Mucosa of descending colon (tissue), 3 donors: ENCODE data around the gene DBP. TPM values are rescaled to one million over a fixed set of nuclear protein-coding genes. Genes with fewer than 3 reads are reported as not detected.
"Not testable (repeated sequence)": the region's sequence is repeated elsewhere in the genome, so short reads cannot be mapped to it uniquely, and the experiment has no call there.

Experiments used
- ATAC-seq: fragments of 200-7000 bp; cut with Tn5 transposase; one replicate; pipeline ENCODE4 v1.9.1; 2020; ENCODE audit warnings: mild to moderate bottlenecking, moderate library complexity
- DNase-seq, 3 donors: peaks; one replicate each; pipeline ENCODE4 v3.0.0-alpha.2; 2020
- H3K36me3 ChIP-seq: fragments of 200-600 bp; one replicate; pipeline ENCODE4 v1.8.0; 2021; ENCODE audit warnings: low read depth, mild to moderate bottlenecking
- H3K4me1 ChIP-seq: fragments of 200-600 bp; one replicate; pipeline ENCODE4 v1.8.0; 2021; ENCODE audit warnings: low read depth, mild to moderate bottlenecking
- H3K4me3 ChIP-seq: fragments of 200-600 bp; one replicate; pipeline ENCODE4 v1.8.0; 2021; ENCODE audit warnings: mild to moderate bottlenecking
- H3K9me3 ChIP-seq: fragments of 200-600 bp; one replicate; pipeline ENCODE4 v1.8.0; 2021; ENCODE audit warnings: mild to moderate bottlenecking
- intact Hi-C, 2 donors: fragments of 100-400 bp; cut with DNase I in 1 of 2; cut with micrococcal nuclease in 1 of 2; formaldehyde crosslinking; loops; one replicate each; pipeline versions ENCODE4 v1.11.0 to v1.11.1; 2022; cut with DNase I, micrococcal nuclease
- total RNA-seq, 3 donors: library from RNA; stranded (reverse); fragmentation: NEBNext Ultra II Directional in 2 of 3; extraction: Animal tissue kit (Norgen Biotek cat#: 25700) in 2 of 3; gene quantifications; one replicate each; pipeline versions ENCODE4 v1.2.1 to v1.2.4, GENCODE V29; 2021 to 2023
- TF ChIP-seq, protein P1 (sequence below): fragments of 200-600 bp; IDR thresholded peaks from one replicate; pipeline ENCODE4 v1.8.0; 2022; ENCODE audit warnings: antibody characterized with exemption, mild to moderate bottlenecking
- donor health status: DM: no; HTN: no; CAD: no; lungs with moderate emphysema.
- donor health status: DM: no; HTN: no; CAD: no.
- donor health status: DM: no; HTN: yes; CAD: no.

DBP gene
- total RNA-seq, 3 donors from 2014 or later: 8.2 to 18.4 (median 11.1) TPM

DNA sequence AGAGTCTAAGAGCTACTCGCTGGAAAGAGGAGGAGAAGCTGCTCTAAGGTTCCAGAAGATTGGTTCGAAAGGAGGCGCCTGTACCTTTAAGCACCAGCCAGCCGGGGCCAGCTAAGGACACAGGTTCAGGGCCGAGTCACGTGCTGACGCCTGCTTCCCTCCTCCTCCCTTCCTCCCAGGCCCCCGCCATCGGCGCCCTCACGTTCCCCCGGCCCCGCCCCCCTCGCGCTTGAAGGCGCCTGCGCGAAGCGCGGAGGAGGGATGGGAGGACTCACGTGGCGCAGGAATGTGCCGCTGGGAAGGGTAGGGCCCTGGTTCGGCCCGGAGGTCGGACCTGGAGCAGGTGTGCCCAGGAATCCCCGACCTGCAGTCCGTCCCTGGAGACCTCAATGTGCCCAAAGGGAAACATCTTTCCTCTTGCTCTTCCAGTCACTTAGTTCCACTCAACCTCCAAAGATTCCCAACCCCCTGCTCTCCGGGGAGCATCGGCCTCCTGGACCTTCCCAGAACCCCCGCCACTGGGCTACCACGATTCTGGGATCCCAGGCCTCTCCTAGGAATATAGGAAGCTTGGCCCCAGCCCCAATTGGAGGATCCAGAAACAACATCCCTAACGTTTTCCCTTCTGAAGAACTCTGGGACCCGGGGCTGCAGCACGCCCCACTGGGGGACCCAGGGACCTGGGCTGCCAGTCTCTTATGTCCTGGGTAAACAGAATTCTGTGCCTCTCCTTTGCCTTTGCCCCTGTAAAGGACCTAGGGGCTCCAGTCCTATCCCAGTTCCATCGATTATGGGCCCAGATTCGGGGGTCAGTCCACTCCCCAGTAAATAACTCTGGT lies 2.5 kb downstream of the DBP start:
- TF ChIP-seq, protein P1, sequence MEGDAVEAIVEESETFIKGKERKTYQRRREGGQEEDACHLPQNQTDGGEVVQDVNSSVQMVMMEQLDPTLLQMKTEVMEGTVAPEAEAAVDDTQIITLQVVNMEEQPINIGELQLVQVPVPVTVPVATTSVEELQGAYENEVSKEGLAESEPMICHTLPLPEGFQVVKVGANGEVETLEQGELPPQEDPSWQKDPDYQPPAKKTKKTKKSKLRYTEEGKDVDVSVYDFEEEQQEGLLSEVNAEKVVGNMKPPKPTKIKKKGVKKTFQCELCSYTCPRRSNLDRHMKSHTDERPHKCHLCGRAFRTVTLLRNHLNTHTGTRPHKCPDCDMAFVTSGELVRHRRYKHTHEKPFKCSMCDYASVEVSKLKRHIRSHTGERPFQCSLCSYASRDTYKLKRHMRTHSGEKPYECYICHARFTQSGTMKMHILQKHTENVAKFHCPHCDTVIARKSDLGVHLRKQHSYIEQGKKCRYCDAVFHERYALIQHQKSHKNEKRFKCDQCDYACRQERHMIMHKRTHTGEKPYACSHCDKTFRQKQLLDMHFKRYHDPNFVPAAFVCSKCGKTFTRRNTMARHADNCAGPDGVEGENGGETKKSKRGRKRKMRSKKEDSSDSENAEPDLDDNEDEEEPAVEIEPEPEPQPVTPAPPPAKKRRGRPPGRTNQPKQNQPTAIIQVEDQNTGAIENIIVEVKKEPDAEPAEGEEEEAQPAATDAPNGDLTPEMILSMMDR: no peak
- H3K36me3 ChIP-seq: peaks cover 4% of the 10 kb centered on the region
- H3K9me3 ChIP-seq: no peaks in the 10 kb centered on the region
- ATAC-seq (peak; percentile 58), DNase-seq (peak; percentile 98 to 99 (median 98))
- intact Hi-C loops: no loop called here
- H3K4me3 ChIP-seq: no peak overlapping the region
- peaks cover 55% of the 10 kb centered on the region for H3K4me1 ChIP-seq

DNA sequence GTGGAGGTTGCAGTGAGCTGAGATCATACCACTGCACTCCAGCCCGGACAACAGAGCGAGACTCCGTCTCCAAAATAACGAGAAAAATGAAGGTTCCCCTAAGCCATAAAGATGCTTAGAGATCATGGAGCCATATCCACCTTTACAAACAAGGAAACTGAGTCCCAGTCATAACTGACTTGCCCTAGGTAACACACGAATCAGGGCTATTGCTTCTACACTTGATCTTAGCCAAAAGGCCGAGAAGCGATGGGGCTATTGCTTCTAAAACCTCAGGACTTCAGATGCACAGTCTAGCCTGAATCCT lies 3.2 kb downstream of the DBP start:
- TF ChIP-seq, protein P1: no peak
- Histone ChIP-seq H3K4me3 (no peak overlapping the region), H3K36me3 (peaks cover 4% of the 10 kb centered on the region), H3K4me1 (peaks cover 61% of the 10 kb centered on the region), H3K9me3 (no peaks in the 10 kb centered on the region)
- DNase-seq (no peak), ATAC-seq (no peak)
- intact Hi-C loops: no loop called here

DNA sequence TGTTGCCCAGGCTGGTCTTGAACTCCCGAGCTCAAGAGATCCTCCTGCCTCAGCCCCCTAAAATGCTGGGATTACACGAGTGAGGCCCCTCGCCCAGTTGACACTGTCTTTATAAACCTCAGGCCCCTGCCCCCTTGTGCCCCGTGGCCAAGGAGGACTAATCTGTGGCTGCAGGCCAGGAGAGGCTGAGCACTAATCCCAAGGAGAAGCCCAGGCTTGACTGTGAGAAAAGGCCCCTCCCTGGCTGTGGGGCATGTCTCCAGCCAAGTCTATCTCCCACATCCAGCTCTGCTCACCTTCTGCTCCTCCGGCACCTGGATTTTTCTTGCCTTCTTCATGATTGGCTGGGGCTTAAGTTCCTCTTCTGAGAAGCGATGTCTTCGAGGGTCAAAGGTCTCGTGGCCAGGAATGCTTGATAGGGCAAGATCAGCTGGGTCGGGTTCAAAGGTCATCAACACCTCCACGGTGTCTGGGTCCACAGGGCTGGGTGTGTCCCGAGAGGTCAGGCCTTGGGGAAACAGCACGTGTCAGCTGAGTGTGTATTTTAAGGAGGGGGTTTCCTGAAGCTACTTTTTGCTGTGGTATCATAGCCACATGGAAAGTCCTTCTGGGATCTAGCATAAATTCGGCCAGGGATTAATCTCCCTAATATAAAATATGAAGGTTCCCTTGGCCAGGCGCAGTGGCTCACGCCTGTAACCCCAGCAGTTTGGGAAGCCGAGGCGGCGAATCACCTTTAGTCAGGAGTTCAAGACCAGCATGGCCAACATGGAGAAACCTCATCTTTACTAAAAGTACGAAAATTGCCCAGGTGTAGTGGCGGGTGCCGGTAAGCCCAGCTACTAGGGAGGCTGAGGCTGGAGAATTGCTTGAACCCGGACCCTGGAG lies 3.8 kb downstream of the DBP start:
- Histone ChIP-seq H3K4me1 (peaks cover 60% of the 10 kb centered on the region), H3K4me3 (no peak overlapping the region), H3K36me3 (peaks cover 4% of the 10 kb centered on the region), H3K9me3 (no peaks in the 10 kb centered on the region)
- TF ChIP-seq, protein P1: no peak
- no peak for ATAC-seq
- intact Hi-C loops: no loop called here
- peak; percentile 69 to 80 (median 75) for DNase-seq

DNA sequence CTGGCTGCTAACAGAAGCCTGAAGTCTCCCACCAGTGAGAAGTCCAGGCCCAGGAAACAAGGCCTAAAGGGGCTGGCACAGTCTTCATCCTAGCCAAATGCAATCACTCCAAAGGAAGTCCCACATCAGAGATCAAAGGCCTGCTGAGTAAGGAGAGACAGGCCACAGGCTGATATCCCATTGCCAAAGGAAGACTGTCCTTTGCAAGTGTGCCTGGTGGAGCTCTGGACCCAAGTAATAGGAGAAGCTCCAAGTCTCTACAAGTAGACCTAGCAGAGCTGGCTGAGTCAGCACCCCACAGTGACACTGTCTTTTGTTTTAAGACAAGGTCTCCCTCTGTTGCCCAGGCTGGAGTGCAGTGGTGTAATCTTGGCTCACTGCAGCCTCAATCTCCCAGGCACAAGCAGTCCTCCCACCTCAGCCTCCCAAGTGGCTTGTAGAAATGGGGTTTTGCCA lies 4.5 kb downstream of the DBP start:
- TF ChIP-seq, protein P1: no peak
- Histone ChIP-seq H3K36me3 (peaks cover 4% of the 10 kb centered on the region), H3K4me3 (no peak overlapping the region), H3K4me1 (peaks cover 63% of the 10 kb centered on the region), H3K9me3 (no peaks in the 10 kb centered on the region)
- ATAC-seq (no peak), DNase-seq (no peak)
- intact Hi-C loops: no loop called here

DNA sequence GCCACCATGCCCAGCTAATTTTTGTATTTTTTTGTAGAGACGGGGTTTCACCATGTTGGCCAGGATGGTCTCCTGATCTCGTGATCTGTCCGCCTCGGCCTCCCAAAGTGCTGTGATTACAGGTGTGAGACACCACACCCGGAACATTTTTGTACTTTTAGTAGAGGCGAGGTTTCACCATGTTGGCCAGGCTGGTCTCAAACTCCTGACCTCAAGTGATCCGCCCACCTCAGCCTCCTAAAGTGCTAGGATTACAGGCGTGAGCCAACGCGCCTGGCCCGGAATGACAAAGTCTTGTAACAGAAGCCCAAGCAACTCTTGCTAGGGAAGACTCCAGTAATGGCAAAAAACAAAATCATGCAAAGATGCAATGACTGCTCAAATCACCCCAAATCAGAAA lies 4.9 kb downstream of the DBP start:
- peaks cover 66% of the 10 kb centered on the region for H3K4me1 ChIP-seq
- H3K4me3 ChIP-seq, intact Hi-C loops: not testable (repeated sequence)

DNA sequence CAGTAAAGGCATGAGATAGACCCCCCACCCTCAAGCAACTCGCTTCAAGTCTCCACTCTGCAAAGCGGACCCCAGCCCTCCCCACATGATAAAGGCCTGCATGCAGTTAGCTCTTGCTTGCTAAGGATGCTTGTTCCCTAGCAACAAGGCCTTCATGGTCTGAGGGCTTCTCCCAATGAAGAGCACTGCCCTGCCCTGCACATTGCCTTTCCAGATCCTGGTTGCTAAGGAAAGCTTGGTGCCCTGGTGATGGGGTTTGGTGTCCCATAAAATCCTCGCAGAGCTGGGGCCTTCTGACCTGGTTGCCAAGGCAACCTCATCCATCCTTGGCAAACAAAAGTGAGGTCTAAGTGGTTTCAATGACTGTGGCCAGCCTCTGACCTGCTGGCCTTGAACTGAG lies 6.0 kb downstream of the DBP start:
- DNase-seq: no peak

More for the DNA sequence above, 4.9 kb downstream of the DBP start:
- not testable (repeated sequence) for DNase-seq, ATAC-seq, H3K9me3 ChIP-seq, H3K36me3 ChIP-seq

More for the DNA sequence above, 6.0 kb downstream of the DBP start:
- Histone ChIP-seq H3K4me3 (no peak overlapping the region), H3K36me3 (peaks cover 4% of the 10 kb centered on the region), H3K9me3 (no peaks in the 10 kb centered on the region), H3K4me1 (peaks cover 71% of the 10 kb centered on the region)
- intact Hi-C loops: no loop called here
- TF ChIP-seq, protein P1: no peak
- ATAC-seq: no peak
